Stimulated activated CD4-positive, alpha-beta T cell treated with anti-CD3 and anti-CD28 coated beads, Interleukin-1b, Interleukin-23, amount 100 ng/mL, for 4 hours (primary cell): ENCODE data around the gene DLGAP5.

Source experiments
- DNase-seq, 2 donors: peaks; one replicate each; pipeline ENCODE4 v3.0.0-alpha.2; 2020; ENCODE audit warnings: low read depth in 2 of 2

DLGAP5 gene

DNA sequence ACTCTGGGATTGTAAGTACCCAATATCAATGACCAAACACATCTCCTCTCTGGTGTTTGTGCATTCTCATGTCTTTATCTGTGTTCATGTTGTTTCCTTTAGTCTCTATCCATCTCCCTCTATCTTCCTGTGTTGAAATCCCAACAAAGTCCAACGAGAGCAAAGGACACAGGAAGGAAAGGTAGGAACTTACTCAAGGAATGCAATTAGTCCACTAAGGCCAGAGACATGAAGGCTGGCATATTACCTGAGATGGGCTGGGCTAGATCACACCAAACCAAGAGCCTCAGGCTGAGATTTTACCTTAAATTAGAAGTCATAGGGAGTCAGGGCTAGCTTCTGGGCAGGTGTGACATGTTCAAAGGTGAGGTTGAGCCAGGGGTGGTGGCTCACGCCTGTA is 76.7 kb downstream of the DLGAP5 start:
- DNase-seq: no peak

DNA sequence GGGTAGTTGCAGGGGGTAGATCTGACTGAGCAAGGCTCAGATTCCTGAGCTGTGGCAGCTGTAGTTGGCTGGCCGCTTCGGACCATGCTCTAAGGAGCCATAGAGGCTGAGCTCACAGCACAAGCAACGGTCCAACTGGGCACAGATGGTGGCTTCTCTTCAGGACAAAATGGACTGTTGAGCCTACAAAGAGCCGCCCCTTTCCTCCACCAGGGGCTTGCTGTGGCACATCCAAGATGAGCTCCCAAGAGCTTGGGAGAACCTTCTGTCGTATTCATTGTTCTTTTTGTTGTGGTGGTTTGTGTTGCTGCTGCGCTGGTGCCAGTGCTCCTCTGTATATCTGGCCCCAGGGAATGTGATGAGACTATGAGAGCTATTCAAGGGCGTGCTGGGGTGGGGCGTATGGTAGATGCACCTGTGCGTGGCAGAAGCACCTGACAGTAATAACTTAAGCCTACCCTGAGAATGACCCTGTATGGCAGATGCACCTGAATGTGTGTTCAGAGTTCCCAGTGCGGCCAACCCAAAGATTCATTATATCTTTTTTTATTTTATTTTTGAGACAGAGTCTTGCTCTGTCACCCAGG is 80.2 kb downstream of the DLGAP5 start:
- no peak for DNase-seq

DNA sequence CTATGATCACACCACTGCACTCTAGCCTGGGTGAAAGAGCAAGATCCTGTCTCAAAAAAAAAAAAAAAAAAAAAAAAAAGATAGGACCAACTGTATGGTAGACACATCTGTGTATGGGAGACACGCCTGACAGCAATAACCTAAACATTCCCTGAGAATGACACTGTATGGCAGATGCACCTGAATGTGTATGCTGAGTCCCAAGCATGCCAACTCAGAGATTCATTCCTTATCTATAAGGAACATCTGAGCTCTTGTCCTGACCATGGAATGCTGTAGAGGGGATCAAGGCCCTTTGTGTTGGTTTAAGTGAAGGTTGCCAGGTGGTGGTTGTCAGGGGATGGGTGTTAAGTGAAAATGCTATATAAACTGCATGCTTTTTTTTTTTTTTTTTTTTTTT is 81.5 kb downstream of the DLGAP5 start:
- DNase-seq: no peak

DNA sequence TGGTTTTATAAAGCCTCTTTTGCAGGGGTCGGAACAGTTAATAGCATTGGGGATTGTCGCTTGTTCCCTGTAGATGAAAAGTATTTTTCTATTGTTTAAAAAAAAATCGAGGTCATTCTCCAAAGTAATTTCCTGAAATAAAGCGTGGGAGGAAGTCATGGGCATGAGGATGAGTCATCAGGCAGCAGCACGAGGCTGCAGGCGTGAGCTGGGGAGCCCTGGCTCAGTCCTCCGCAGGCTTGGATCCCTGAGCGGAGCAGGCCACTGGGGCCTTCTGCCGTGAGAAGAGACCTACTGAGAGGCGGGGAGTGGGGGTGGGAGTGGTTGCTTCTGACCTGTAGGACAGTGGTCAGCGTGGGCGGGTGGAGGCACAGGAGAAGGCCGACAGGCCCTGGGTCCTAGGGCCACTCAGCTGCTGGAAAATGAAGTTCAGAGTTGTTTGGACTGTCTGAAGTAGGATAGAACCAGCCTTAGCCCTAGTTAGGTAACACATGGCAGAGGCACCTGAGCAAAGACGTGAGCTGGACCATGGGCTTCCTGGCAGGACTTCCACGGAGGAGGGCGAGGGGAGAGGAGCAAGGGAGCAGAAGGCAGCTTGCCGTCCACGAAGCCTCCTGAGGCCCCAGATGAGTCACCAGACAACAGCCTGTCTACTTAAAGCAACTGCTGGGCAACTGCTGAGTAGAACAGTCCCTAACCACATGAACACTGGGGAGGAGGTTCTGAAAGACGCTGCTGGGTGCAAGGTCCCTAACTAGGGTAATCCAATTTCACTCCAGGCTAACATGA is 83.4 kb downstream of the DLGAP5 start:
- no peak for DNase-seq

DNA sequence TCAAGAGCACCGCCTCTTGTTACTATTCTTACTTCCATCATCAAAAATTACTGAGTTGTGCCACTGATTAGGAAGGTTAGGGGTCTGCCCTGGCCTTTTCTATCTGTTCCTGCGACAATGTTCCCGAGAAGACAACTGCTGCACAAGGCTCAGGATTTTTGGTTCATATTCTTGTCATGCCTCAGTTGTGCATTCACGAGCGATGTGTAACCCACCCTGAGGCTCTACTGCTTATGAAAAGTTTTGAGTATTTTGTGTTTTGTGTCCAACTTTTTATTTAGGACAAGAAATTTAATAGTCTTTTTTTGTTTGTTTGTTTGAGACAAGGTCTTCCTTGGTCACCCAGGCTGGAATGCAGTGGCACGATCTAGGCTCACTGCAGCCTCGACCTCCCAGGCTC is 85.4 kb downstream of the DLGAP5 start:
- no peak for DNase-seq

DNA sequence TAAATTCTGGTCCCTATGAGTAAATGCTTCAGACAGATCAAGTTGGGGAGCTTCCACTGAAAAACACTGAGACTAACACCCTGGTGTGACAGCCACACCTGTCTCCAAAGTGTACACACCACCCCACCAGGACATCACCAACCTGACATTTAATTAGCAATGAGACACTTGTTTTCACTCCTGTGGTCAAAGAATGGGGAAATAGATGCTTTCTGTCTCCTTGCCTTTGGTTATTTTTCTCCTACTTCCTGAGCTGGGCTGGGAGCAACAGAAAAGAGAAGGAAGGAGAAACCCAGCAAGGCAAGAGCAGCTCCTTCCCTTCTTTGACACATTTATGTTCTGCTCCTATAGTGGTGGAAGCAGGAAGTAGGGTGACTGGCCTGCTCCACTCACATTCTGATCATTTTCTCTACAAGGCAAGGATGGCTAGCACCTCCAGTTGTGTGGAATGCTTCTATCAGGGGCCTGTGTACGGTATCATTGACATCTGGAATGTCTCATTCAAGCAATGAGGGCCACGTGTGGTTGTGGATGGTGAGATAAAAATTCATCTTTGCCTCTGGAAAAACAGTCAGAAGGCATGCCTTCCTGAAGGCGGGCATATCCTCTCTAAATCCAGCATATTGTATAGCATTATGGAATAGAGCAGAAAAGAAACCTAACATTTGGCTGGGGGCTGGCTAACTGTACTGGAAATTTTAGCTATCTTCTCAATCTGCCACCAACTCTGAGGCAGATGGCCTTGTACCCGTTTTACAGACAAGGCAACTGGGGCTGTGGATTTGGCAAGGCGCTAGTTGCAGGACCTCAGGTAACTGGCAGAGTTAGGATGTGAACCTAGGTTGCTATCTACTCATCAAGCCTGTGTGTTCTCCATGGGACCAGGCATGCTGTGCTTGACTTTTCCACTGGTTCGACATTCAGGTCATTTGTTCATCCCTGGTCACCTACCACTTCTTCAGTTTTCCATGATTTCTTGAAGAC is 87.1 kb downstream of the DLGAP5 start:
- no peak for DNase-seq

DNA sequence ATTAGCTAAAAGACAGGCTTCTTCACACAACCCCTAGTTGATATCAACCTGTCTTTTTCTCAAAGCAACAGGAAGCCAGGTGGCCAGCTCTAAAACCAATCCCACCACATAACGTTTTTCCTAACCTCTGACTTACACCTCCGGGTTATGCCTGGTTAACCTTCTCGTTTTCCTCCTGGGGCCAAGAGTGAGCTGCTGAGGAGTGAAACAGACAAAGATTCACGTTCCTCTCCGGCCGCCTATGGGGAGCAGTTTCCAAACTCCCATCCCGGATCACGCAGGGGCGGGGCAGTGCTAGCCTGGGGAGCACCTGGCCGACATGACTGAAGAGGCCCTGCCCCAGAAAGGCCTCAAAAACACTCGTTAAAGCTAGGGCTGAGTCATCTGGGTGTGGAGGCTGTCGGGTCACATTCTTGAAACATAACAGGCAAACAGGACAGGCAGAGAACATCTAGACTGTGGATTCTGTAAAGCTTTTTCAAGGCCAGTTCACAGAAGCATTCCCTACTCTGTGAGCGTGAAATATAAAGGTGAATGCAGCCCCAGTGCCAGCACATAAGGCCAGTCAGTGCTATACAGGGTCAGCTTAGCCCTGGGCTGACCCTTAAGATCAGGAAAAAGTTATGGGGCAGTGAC is 88.3 kb downstream of the DLGAP5 start:
- DNase-seq: peak; percentile 11 to 21

DNA sequence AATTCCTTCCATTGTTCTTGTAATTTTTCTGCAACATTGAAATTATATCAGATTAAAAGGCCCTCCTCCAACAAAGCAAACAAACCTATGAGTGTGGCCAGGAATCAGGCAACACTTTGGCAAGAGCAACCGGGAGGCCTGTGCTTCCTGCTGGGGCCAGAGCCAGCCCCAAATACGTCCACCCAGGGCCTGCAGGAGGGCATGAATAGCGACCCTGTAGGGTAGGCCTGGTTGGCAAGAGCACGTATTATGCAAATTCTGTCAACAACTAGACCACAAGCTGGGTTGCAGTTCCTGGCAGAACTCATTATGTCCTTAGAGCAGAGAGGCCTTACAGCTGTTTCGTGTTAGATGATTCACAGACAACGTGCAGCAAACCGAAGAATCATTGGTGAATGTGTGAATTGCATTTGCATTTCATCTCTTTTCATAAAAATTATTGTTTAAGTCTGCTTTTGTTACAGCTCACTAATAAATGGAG is 89.2 kb downstream of the DLGAP5 start:
- peak in 1 of 2 donors; percentile 21 for DNase-seq

DNA sequence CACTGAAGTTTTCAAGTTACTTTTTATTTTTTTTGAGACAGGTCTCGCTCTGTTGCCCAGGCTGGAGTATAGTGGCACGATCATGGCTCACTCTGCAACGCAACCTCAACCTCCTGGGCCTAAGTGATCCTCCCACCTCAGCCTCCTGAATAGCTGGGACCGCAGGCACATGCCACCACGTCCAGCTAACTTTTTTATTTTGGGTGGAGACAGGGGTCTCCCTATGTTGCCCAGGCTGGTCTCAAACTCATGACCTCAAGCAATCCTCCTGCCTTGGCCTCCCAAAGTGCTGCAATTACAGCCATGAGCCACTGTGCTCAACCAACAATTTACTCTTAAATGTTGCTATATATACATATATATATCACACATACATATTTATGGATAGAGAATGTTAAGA is 89.7 kb downstream of the DLGAP5 start:
- DNase-seq: no peak

DNA sequence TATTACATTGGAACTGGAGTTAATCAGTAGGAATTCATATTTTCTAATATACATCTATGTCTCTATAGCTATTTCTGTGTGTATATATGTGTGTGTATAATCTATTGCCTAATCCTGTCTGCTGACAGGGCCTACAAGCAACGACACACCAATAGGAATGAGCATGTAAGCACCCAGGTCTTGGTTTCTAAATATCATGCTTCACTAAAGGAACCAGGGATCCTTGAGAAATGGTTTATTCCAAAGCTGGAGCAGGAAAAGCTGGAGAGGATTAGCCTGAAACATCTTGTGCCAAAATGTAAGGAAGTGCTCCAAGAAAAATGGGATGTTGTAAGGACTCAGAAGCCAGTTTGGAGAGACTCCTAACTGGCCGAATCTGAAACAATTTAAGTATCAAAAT is 91.6 kb downstream of the DLGAP5 start:
- no peak for DNase-seq

DNA sequence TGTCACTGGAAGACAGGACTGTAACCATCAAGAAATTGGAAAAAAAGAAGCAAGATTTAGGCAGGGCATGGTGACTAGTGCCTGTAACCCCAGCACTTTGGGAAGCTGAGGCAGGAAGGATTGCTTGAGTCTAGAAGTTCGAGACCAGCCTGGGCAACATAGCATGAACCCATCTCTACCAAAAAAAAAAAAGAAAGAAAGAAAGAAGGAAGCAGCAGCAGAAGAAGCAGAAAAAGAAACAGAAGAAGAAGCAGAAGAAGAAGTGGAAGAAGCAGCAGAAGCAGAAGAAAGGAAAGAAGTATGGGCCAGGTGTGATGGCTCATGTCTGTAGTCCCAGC is 92.9 kb downstream of the DLGAP5 start:
- no peak for DNase-seq
